ENCODE data around the gene SIRPA.

- TF ChIP-seq, protein P1, sequence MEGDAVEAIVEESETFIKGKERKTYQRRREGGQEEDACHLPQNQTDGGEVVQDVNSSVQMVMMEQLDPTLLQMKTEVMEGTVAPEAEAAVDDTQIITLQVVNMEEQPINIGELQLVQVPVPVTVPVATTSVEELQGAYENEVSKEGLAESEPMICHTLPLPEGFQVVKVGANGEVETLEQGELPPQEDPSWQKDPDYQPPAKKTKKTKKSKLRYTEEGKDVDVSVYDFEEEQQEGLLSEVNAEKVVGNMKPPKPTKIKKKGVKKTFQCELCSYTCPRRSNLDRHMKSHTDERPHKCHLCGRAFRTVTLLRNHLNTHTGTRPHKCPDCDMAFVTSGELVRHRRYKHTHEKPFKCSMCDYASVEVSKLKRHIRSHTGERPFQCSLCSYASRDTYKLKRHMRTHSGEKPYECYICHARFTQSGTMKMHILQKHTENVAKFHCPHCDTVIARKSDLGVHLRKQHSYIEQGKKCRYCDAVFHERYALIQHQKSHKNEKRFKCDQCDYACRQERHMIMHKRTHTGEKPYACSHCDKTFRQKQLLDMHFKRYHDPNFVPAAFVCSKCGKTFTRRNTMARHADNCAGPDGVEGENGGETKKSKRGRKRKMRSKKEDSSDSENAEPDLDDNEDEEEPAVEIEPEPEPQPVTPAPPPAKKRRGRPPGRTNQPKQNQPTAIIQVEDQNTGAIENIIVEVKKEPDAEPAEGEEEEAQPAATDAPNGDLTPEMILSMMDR (IDR thresholded peaks at IDR 0.05; ENCODE audit: low read depth, low read length, poor library complexity, severe bottlenecking): no peak
- TF ChIP-seq EZH2phosphoT487 (IDR thresholded peaks at IDR 0.05; ENCODE audit: borderline replicate concordance, low read length): no peak
Measured at GRCh38 chr20:1905009-1905408, 9.8 kb downstream of the SIRPA start.
